Transverse colon (tissue), 4 donors: ENCODE measurements around the gene APOA5. TPM values are rescaled to one million over a fixed set of nuclear protein-coding genes. Genes with fewer than 3 reads are reported as not detected.

Experiments
- DNase-seq: peaks from one replicate; pipeline ENCODE4 v3.0.0-alpha.2; 2019
- H3K27ac ChIP-seq, 4 donors: fragments of 200-600 bp; sonication (generic); 2 replicates each; pipeline ENCODE4 v1.5.1; 2016 to 2018; ENCODE audit warnings: inconsistent platforms in 4 of 4
- H3K27me3 ChIP-seq: fragments of 200-600 bp; sonication (generic); 2 replicates; pipeline ENCODE4 v1.5.1; 2017; ENCODE audit warnings: inconsistent platforms
- H3K36me3 ChIP-seq, 4 donors: fragments of 200-600 bp; sonication (generic); 2 replicates each; pipeline ENCODE4 v1.5.1; 2017 to 2019; ENCODE audit warnings: inconsistent platforms in 4 of 4
- H3K4me1 ChIP-seq, 4 donors: fragments of 200-600 bp; sonication (generic); 2 replicates each; pipeline ENCODE4 v1.5.1; 2017 to 2020; ENCODE audit warnings: inconsistent platforms in 4 of 4
- H3K4me3 ChIP-seq, 4 donors: fragments of 200-600 bp; sonication (generic); 1 replicate in 1 of 4; 2 replicates in 3 of 4; pipeline versions ENCODE4 v1.5.1 to v1.6.1; 2017 to 2019; ENCODE audit warnings: inconsistent platforms in 4 of 4
- H3K9me3 ChIP-seq, 2 donors: fragments of 200-600 bp; sonication (generic); 2 replicates each; pipeline ENCODE4 v1.5.1; 2017 to 2019; ENCODE audit warnings: inconsistent platforms in 2 of 2
- CTCF ChIP-seq, 5 experiments: fragments of 200-600 bp in 3 of 5; fragments of 450-650 bp in 2 of 5; sonication (generic) in 3 of 5; IDR thresholded peaks; 1 replicate in 2 of 5; 2 replicates in 3 of 5; pipeline ENCODE4 v1.5.1; 2016 to 2017; ENCODE audit warnings: antibody characterized with exemption in 5 of 5, inconsistent platforms in 3 of 5, mild to moderate bottlenecking in 2 of 5, moderate library complexity in 1 of 5
- EP300 ChIP-seq: sonication (generic); formaldehyde crosslinking; IDR thresholded peaks from one replicate; pipeline ENCODE4 v1.6.1; 2017; ENCODE audit warnings: antibody characterized with exemption, low read depth
- POLR2A ChIP-seq: fragments of 450-650 bp; IDR thresholded peaks from one replicate; pipeline ENCODE4 v1.6.1; 2016; ENCODE audit warnings: antibody characterized with exemption, mild to moderate bottlenecking, moderate library complexity
- POLR2AphosphoS5 ChIP-seq, 3 donors: sonication (generic); formaldehyde crosslinking; IDR thresholded peaks; one replicate each; pipeline ENCODE4 v1.6.1; 2016; ENCODE audit warnings: antibody characterized with exemption in 3 of 3
- WGBS, 2 donors: methylation state at CpG; one replicate each; pipeline ENCODE4 v1.1.5; 2018; ENCODE audit warnings: low coverage in 1 of 2; 5-methylcytosine and 5-hydroxymethylcytosine counted together
- in situ Hi-C, 4 donors: fragments of 200-750 bp; cut with MboI; loops; one replicate each; pipeline versions ENCODE4 v1.15.0 to v1.15.1; 2017; ENCODE audit warnings: low sequenced_read_pairs in 3 of 4, low pct_ligation_motif_present in 1 of 4, low pct_unique_long_range_greater_than_20kb in 1 of 4
- intact Hi-C: fragments of 100-400 bp; cut with DNase I; formaldehyde crosslinking; loops from one replicate; pipeline ENCODE4 v1.15.1; 2023; ENCODE audit warnings: low total_unique reads
- total RNA-seq, 4 donors: library from RNA; depleted of rRNA; stranded (reverse); fragments of >200 nt; gene quantifications; one replicate each; pipeline ENCODE4 v1.1.0, GENCODE V29; 2016

Gene APOA5
- total RNA-seq, 4 donors from 2014 or later, result not detected

GRCh38 chr11:116800610-116801009 lies 8.9 kb upstream of the APOA5 start:
- H3K4me1 ChIP-seq, result no peaks in the 10 kb centered on the region
- H3K4me3 ChIP-seq, result no peak overlapping the region
- H3K27me3 ChIP-seq, result no peaks in the 10 kb centered on the region
- H3K9me3 ChIP-seq, result no peaks in the 10 kb centered on the region
- intact Hi-C loops, result no loop called here
- no peak for DNase-seq
- 92 to 100% methylated on average over 2 of the region's 2 CpGs for WGBS, 2 donors
- no peak overlapping the region for H3K27ac ChIP-seq
- in situ Hi-C loops, result no loop called here
- TF ChIP-seq POLR2AphosphoS5 (IDR thresholded peaks at IDR 0.05), result no peak
- TF ChIP-seq POLR2A, result no peak
- no peak for TF ChIP-seq CTCF (IDR thresholded peaks at IDR 0.05)
- TF ChIP-seq EP300, result no peak
- H3K36me3 ChIP-seq, result no peaks in the 10 kb centered on the region

GRCh38 chr11:116798368-116798767 lies 6.7 kb upstream of the APOA5 start:
- H3K27me3 ChIP-seq, result no peaks in the 10 kb centered on the region
- in situ Hi-C loops, result loop anchor here (10.0 to 25.0 kb wide), 2 partner anchors 306 to 314 kb away; no protein-coding TSS in a partner anchor
- H3K4me1 ChIP-seq, result no peaks in the 10 kb centered on the region
- H3K9me3 ChIP-seq, result no peaks in the 10 kb centered on the region
- no peak for DNase-seq
- H3K4me3 ChIP-seq, result no peak overlapping the region
- no peak for TF ChIP-seq POLR2AphosphoS5 (IDR thresholded peaks at IDR 0.05)
- no peak for TF ChIP-seq CTCF (IDR thresholded peaks at IDR 0.05)
- TF ChIP-seq EP300, result no peak
- no peaks in the 10 kb centered on the region for H3K36me3 ChIP-seq
- H3K27ac ChIP-seq, result no peak overlapping the region
- intact Hi-C loops, result no loop called here
- WGBS, 2 donors, result 80 to 84% methylated on average over 1 to 5 of the region's 5 CpGs

GRCh38 chr11:116797816-116798215 lies 6.1 kb upstream of the APOA5 start:
- DNase-seq, result no peak
- Histone ChIP-seq H3K4me3 (no peak overlapping the region), H3K9me3 (no peaks in the 10 kb centered on the region), H3K4me1 (no peaks in the 10 kb centered on the region), H3K36me3 (no peaks in the 10 kb centered on the region), H3K27ac (no peak overlapping the region), H3K27me3 (no peaks in the 10 kb centered on the region)
- intact Hi-C loops, result no loop called here
- WGBS, 2 donors, result 65 to 74% methylated on average over 4 to 5 of the region's 5 CpGs
- in situ Hi-C loops, result loop anchor here (10.0 to 25.0 kb wide), 2 partner anchors 307 to 314 kb away; no protein-coding TSS in a partner anchor
- TF ChIP-seq EP300, result no peak
- TF ChIP-seq CTCF (IDR thresholded peaks at IDR 0.05), result no peak
- no peak for TF ChIP-seq POLR2AphosphoS5 (IDR thresholded peaks at IDR 0.05)
- no peak for TF ChIP-seq POLR2A

- intact Hi-C loops, result no loop called here
- no peaks in the 10 kb centered on the region for H3K36me3 ChIP-seq
- TF ChIP-seq POLR2A (no peak), POLR2AphosphoS5 (IDR thresholded peaks at IDR 0.05) (no peak), EP300 (no peak), CTCF (IDR thresholded peaks at IDR 0.05) (no peak)
- no peak for DNase-seq
- peaks cover 0 to 2% (median 1%) of the 10 kb centered on the region in 4 donors for H3K4me1 ChIP-seq
- WGBS, 2 donors, result 80 to 88% methylated on average over 1 of the region's 1 CpG
- H3K4me3 ChIP-seq, result no peak overlapping the region
- H3K9me3 ChIP-seq, result no peaks in the 10 kb centered on the region
- H3K27ac ChIP-seq, result no peak overlapping the region
- no peaks in the 10 kb centered on the region for H3K27me3 ChIP-seq
- in situ Hi-C loops, result loop anchor here (10.0 to 25.0 kb wide), 2 partner anchors 308 to 316 kb away; no protein-coding TSS in a partner anchor
Measured at GRCh38 chr11:116796548-116796947, 4.9 kb upstream of the APOA5 start.
